SK-N-SH (cell line): ENCODE measurements around the gene ASAP2. TPM values are rescaled to one million over a fixed set of nuclear protein-coding genes. Genes with fewer than 3 reads are reported as not detected.

Experiments
- CTCF ChIA-PET: fragments of 300-600, 350-600 bp; formaldehyde crosslinking; extraction: SDS; loops from one replicate; lab custom pipeline; 2021; lab: Yijun Ruan, JAX
- POLR2A ChIA-PET: fragments of 350-600 bp; sonication (Branson Sonifier 250); formaldehyde crosslinking; extraction: SDS; loops from one replicate; lab custom pipeline; 2020; ENCODE audit warnings: antibody characterized with exemption, inconsistent platforms; lab: Yijun Ruan, JAX
- DNase-seq: peaks from one replicate; pipeline ENCODE4 v3.0.0; 2012
- H2AFZ ChIP-seq: fragments of 200-600 bp; sonication (generic); 2 replicates; pipeline ENCODE4 v1.8.1; 2016; ENCODE audit warnings: antibody characterized with exemption, mild to moderate bottlenecking, low read depth
- H3F3A ChIP-seq: fragments of 200-600 bp; sonication (generic); replicated peaks from 2 replicates; pipeline ENCODE3; 2016; ENCODE audit warnings: antibody characterized with exemption, mild to moderate bottlenecking; ENCODE audit not compliant: insufficient read depth
- H3K27ac ChIP-seq, 2 experiments: fragments of 200-500 bp in 1 of 2; fragments of 200-600 bp in 1 of 2; sonication (Bioruptor generic) in 1 of 2; sonication (generic), shearing (Covaris generic) in 1 of 2; 2 replicates each; pipeline versions ENCODE4 v1.5.1 to v1.6.1; 2014 to 2016; ENCODE audit warnings: low read depth in 2 of 2, inconsistent platforms in 1 of 2, low read length in 1 of 2, mild to moderate bottlenecking in 1 of 2, mixed read lengths in 1 of 2
- H3K27me3 ChIP-seq: fragments of 200-600 bp; sonication (generic), shearing (Covaris generic); 2 replicates; pipeline ENCODE4 v1.6.1; 2016; ENCODE audit warnings: mixed run types; ENCODE audit not compliant: insufficient read depth
- H3K36me3 ChIP-seq, 2 experiments: fragments of 200-500 bp in 1 of 2; fragments of 200-600 bp in 1 of 2; sonication (Bioruptor generic) in 1 of 2; sonication (generic) in 1 of 2; replicated peaks in 1 of 2; 2 replicates each; pipeline versions ENCODE3 to v1.5.1; 2014 to 2016; ENCODE audit warnings: low read length in 1 of 2, mild to moderate bottlenecking in 1 of 2; ENCODE audit not compliant: insufficient read depth in 2 of 2, control insufficient read depth in 1 of 2
- H3K4me1 ChIP-seq, 2 experiments: fragments of 200-500 bp in 1 of 2; fragments of 200-600 bp in 1 of 2; sonication (Bioruptor generic) in 1 of 2; sonication (generic), shearing (Covaris generic) in 1 of 2; 2 replicates each; pipeline versions ENCODE4 v1.5.1 to v1.6.1; 2014 to 2016; ENCODE audit warnings: low read depth in 1 of 2, low read length in 1 of 2, mixed run types in 1 of 2; ENCODE audit not compliant: insufficient read depth in 2 of 2, control insufficient read depth in 1 of 2
- H3K4me2 ChIP-seq: fragments of 200-600 bp; sonication (generic), shearing (Covaris generic); 2 replicates; pipeline ENCODE4 v1.6.1; 2017; ENCODE audit warnings: mixed run types
- H3K4me3 ChIP-seq, 2 experiments: fragments of 200-500 bp in 1 of 2; fragments of 200-600 bp in 1 of 2; sonication (Bioruptor generic) in 1 of 2; sonication (generic), shearing (Covaris generic) in 1 of 2; 2 replicates each; pipeline versions ENCODE4 v1.5.1 to v1.8.1; 2014 to 2016; ENCODE audit warnings: low read depth in 2 of 2, inconsistent platforms in 1 of 2, low read length in 1 of 2, mild to moderate bottlenecking in 1 of 2, mixed read lengths in 1 of 2, moderate library complexity in 1 of 2
- H3K79me2 ChIP-seq: fragments of 200-600 bp; sonication (generic); 2 replicates; pipeline ENCODE4 v1.8.1; 2017; ENCODE audit warnings: mild to moderate bottlenecking; ENCODE audit not compliant: insufficient read depth
- H3K9ac ChIP-seq: fragments of 200-600 bp; sonication (generic); 2 replicates; pipeline ENCODE4 v1.6.1; 2017; ENCODE audit warnings: mixed run types
- H3K9me2 ChIP-seq: fragments of 200-600 bp; sonication (generic); 2 replicates; pipeline ENCODE4 v1.6.1; 2017; ENCODE audit warnings: mixed run types
- H3K9me3 ChIP-seq: fragments of 200-600 bp; sonication (generic); 2 replicates; pipeline ENCODE4 v1.6.1; 2017; ENCODE audit warnings: mixed run types, mild to moderate bottlenecking, moderate library complexity
- H4K20me1 ChIP-seq: fragments of 200-600 bp; sonication (generic); 2 replicates; pipeline ENCODE4 v1.6.1; 2017; ENCODE audit warnings: mild to moderate bottlenecking, mixed run types; ENCODE audit not compliant: insufficient read depth
- CHD2 ChIP-seq: fragments of 150-350 bp; IDR thresholded peaks from 2 replicates; pipeline ENCODE4 v1.6.1; 2018; ENCODE audit warnings: low read length; ENCODE audit not compliant: partially characterized antibody
- EP300 ChIP-seq, 2 experiments: IDR thresholded peaks; 2 replicates each; pipeline versions ENCODE4 v1.4.0 to v1.6.1; 2012; ENCODE audit warnings: borderline replicate concordance in 1 of 2, low read depth in 1 of 2, low read length in 1 of 2
- FOSL2 ChIP-seq: IDR thresholded peaks from 2 replicates; pipeline ENCODE4 v1.4.0; 2012; ENCODE audit warnings: low read depth, mild to moderate bottlenecking, moderate library complexity, borderline replicate concordance
- FOXJ3 ChIP-seq: sonication (generic); formaldehyde crosslinking; IDR thresholded peaks from 2 replicates; pipeline ENCODE4 v1.5.1; 2020; ENCODE audit warnings: mild to moderate bottlenecking, missing genetic modification reagents
- FOXM1 ChIP-seq: IDR thresholded peaks from 2 replicates; pipeline ENCODE4 v1.4.0; 2012; ENCODE audit warnings: low read depth, mild to moderate bottlenecking
- GATA2 ChIP-seq: sonication (generic); formaldehyde crosslinking; IDR thresholded peaks from 2 replicates; pipeline ENCODE4 v1.5.0; 2020; ENCODE audit warnings: mild to moderate bottlenecking, missing genetic modification reagents
- MXI1 ChIP-seq: IDR thresholded peaks from 2 replicates; pipeline ENCODE4 v1.6.1; 2012; ENCODE audit warnings: mild to moderate bottlenecking, low read depth, low read length, improper control_type of control experiment
- NFIC ChIP-seq: IDR thresholded peaks from 2 replicates; pipeline ENCODE4 v1.4.0; 2012; ENCODE audit warnings: borderline replicate concordance
- NRF1 ChIP-seq: IDR thresholded peaks from 2 replicates; pipeline ENCODE4 v1.6.1; 2012; ENCODE audit warnings: low read depth, mild to moderate bottlenecking, low read length
- RCOR1 ChIP-seq: fragments of 150-350 bp; IDR thresholded peaks from 2 replicates; pipeline ENCODE4 v1.6.1; 2017; ENCODE audit warnings: antibody characterized with exemption, low read length
- RXRA ChIP-seq: IDR thresholded peaks from 2 replicates; pipeline ENCODE4 v1.4.0; 2012; ENCODE audit warnings: low read depth, mild to moderate bottlenecking, borderline replicate concordance
- TAF1 ChIP-seq: IDR thresholded peaks from 2 replicates; pipeline ENCODE4 v1.6.1; 2012; ENCODE audit warnings: low read depth, mild to moderate bottlenecking, low read length, moderate library complexity, borderline replicate concordance
- TCF12 ChIP-seq: IDR thresholded peaks from 2 replicates; pipeline ENCODE4 v1.4.0; 2012
- YY1 ChIP-seq: IDR thresholded peaks from 2 replicates; pipeline ENCODE4 v1.4.0; 2012; ENCODE audit warnings: low read depth, mild to moderate bottlenecking
- WGBS: methylation state at CpG from one replicate; pipeline ENCODE4 v1.1.6; 2017; ENCODE audit warnings: low lambda C conversion rate; 5-methylcytosine and 5-hydroxymethylcytosine counted together
- polyA plus RNA-seq, 3 experiments: library from polyadenylated mRNA; depleted of rRNA; stranded (reverse); fragments of >200 nt; gene quantifications; 2 replicates each; pipeline ENCODE4 v1.2.3, GENCODE V29; 2012
- TF ChIP-seq, protein P1 (sequence below): fragments of 150-350 bp; IDR thresholded peaks from 2 replicates; pipeline ENCODE4 v1.6.1; 2016; ENCODE audit warnings: mild to moderate bottlenecking, low read depth, low read length
- TF ChIP-seq, protein P2 (sequence below): IDR thresholded peaks from 2 replicates; pipeline ENCODE4 v1.6.1; 2012; ENCODE audit warnings: mild to moderate bottlenecking, low read depth, low read length, moderate library complexity
- TF ChIP-seq, protein P3 (sequence below): IDR thresholded peaks from 2 replicates; pipeline ENCODE4; 2012
- TF ChIP-seq, protein P4 (sequence below): IDR thresholded peaks from 2 replicates; pipeline ENCODE4 v1.4.0; 2012; ENCODE audit warnings: low read depth, borderline replicate concordance
- TF ChIP-seq, protein P5 (sequence below): fragments of 200-600 bp; sonication (generic); IDR thresholded peaks from 2 replicates; pipeline ENCODE4 v1.6.1; 2017; ENCODE audit warnings: antibody characterized with exemption, mild to moderate bottlenecking, moderate library complexity

ASAP2 gene
- polyA plus RNA-seq, 1 of the 3 experiments (the other 2 are of a cell fraction) = 37.9 TPM

DNA sequence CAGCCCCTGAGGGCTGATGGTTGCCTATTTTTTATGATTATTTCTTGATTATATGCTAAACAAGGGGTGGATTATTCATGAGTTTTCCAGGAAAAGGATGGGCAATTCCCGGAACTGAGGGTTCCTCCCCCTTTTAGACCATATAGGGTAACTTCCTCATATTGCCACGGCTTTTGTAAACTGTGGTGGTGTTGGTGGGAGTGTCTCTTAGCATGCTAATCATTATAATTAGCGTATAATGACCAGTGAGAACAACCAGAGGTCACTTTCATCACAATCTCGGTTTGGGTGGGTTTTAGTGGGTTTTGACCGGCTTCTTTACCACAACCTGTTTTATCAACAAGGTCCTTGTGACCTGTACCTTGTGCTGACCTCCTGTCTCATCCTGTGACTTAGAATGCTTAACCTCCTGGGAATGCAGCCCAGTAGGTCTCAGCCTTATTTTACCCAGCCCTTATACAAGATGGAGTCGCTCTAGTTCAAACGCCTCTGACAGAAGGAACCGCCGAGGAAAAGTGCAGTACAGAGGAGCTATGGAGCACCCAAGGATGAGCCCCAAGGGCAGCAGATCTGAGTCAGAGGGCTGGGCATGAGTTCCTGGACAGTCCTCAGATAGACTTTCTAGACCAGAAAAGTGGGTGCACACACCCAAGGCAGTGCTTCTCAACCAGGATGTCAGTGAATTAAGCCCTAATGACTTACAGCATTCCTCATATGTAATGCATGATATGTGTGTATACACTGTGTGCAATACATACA is 37.1 kb upstream of the ASAP2 start:
- ChIA-PET CTCF (interaction anchor here (2.0 kb wide), 1 partner anchor 27 kb away, joined by 8 read pairs; no protein-coding TSS in a partner anchor), POLR2A (no interaction called here)
- H3K27ac ChIP-seq = no peak overlapping the region
- no peaks in the 10 kb centered on the region for H4K20me1 ChIP-seq
- WGBS = 84% methylated on average over 9 of the region's 9 CpGs
- H3K9me3 ChIP-seq = no peaks in the 10 kb centered on the region
- H3K9ac ChIP-seq = no peak overlapping the region
- no peak overlapping the region for H3K4me2 ChIP-seq
- no peak overlapping the region for H2AFZ ChIP-seq
- peaks cover 8 to 11% of the 10 kb centered on the region in 2 experiments; a peak in 1 of 4 replicates for H3K4me1 ChIP-seq
- H3K9me2 ChIP-seq = no peaks in the 10 kb centered on the region
- H3F3A ChIP-seq = peaks cover 7% of the 10 kb centered on the region
- H3K27me3 ChIP-seq = no peaks in the 10 kb centered on the region
- H3K79me2 ChIP-seq = no peaks in the 10 kb centered on the region
- H3K36me3 ChIP-seq = no peaks in the 10 kb centered on the region
- no peak for DNase-seq
- H3K4me3 ChIP-seq = no peak overlapping the region
- TF ChIP-seq NFIC = no peak
- TF ChIP-seq RCOR1 = no peak
- no peak for TF ChIP-seq FOXM1
- TF ChIP-seq FOSL2 = no peak
- no peak for TF ChIP-seq RXRA
- no peak for TF ChIP-seq TAF1
- TF ChIP-seq NRF1 = no peak
- TF ChIP-seq, protein P1, sequence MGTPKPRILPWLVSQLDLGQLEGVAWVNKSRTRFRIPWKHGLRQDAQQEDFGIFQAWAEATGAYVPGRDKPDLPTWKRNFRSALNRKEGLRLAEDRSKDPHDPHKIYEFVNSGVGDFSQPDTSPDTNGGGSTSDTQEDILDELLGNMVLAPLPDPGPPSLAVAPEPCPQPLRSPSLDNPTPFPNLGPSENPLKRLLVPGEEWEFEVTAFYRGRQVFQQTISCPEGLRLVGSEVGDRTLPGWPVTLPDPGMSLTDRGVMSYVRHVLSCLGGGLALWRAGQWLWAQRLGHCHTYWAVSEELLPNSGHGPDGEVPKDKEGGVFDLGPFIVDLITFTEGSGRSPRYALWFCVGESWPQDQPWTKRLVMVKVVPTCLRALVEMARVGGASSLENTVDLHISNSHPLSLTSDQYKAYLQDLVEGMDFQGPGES = no peak
- TF ChIP-seq, protein P2, sequence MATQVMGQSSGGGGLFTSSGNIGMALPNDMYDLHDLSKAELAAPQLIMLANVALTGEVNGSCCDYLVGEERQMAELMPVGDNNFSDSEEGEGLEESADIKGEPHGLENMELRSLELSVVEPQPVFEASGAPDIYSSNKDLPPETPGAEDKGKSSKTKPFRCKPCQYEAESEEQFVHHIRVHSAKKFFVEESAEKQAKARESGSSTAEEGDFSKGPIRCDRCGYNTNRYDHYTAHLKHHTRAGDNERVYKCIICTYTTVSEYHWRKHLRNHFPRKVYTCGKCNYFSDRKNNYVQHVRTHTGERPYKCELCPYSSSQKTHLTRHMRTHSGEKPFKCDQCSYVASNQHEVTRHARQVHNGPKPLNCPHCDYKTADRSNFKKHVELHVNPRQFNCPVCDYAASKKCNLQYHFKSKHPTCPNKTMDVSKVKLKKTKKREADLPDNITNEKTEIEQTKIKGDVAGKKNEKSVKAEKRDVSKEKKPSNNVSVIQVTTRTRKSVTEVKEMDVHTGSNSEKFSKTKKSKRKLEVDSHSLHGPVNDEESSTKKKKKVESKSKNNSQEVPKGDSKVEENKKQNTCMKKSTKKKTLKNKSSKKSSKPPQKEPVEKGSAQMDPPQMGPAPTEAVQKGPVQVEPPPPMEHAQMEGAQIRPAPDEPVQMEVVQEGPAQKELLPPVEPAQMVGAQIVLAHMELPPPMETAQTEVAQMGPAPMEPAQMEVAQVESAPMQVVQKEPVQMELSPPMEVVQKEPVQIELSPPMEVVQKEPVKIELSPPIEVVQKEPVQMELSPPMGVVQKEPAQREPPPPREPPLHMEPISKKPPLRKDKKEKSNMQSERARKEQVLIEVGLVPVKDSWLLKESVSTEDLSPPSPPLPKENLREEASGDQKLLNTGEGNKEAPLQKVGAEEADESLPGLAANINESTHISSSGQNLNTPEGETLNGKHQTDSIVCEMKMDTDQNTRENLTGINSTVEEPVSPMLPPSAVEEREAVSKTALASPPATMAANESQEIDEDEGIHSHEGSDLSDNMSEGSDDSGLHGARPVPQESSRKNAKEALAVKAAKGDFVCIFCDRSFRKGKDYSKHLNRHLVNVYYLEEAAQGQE = no peak
- TF ChIP-seq MXI1 = no peak
- TF ChIP-seq FOXJ3 (CRISPR knock-in tag) = no peak
- TF ChIP-seq CHD2 = no peak
- TF ChIP-seq TCF12 = no peak
- no peak for TF ChIP-seq YY1
- no peak for TF ChIP-seq EP300 (IDR thresholded peaks at IDR 0.05; ENCODE audit: borderline replicate concordance in 1 of 2, low read depth in 1 of 2, low read length in 1 of 2)
- TF ChIP-seq GATA2 (CRISPR knock-in tag) = no peak
- TF ChIP-seq, protein P3, sequence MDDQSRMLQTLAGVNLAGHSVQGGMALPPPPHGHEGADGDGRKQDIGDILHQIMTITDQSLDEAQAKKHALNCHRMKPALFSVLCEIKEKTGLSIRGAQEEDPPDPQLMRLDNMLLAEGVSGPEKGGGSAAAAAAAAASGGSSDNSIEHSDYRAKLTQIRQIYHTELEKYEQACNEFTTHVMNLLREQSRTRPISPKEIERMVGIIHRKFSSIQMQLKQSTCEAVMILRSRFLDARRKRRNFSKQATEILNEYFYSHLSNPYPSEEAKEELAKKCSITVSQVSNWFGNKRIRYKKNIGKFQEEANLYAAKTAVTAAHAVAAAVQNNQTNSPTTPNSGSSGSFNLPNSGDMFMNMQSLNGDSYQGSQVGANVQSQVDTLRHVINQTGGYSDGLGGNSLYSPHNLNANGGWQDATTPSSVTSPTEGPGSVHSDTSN = no peak
- TF ChIP-seq, protein P4, sequence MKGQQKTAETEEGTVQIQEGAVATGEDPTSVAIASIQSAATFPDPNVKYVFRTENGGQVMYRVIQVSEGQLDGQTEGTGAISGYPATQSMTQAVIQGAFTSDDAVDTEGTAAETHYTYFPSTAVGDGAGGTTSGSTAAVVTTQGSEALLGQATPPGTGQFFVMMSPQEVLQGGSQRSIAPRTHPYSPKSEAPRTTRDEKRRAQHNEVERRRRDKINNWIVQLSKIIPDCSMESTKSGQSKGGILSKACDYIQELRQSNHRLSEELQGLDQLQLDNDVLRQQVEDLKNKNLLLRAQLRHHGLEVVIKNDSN = no peak
- TF ChIP-seq, protein P5, sequence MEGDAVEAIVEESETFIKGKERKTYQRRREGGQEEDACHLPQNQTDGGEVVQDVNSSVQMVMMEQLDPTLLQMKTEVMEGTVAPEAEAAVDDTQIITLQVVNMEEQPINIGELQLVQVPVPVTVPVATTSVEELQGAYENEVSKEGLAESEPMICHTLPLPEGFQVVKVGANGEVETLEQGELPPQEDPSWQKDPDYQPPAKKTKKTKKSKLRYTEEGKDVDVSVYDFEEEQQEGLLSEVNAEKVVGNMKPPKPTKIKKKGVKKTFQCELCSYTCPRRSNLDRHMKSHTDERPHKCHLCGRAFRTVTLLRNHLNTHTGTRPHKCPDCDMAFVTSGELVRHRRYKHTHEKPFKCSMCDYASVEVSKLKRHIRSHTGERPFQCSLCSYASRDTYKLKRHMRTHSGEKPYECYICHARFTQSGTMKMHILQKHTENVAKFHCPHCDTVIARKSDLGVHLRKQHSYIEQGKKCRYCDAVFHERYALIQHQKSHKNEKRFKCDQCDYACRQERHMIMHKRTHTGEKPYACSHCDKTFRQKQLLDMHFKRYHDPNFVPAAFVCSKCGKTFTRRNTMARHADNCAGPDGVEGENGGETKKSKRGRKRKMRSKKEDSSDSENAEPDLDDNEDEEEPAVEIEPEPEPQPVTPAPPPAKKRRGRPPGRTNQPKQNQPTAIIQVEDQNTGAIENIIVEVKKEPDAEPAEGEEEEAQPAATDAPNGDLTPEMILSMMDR = no peak
